Hematopoietic multipotent progenitor cell (in vitro differentiated cells): ENCODE data around the gene CLEC10A. TPM values are rescaled to one million over a fixed set of nuclear protein-coding genes. Genes with fewer than 3 reads are reported as not detected.
A peak's percentile ranks its signal among the peaks of the same experiment; 100 is the strongest.
"Not testable (repeated sequence)": the region's sequence is repeated elsewhere in the genome, so short reads cannot be mapped to it uniquely, and the experiment has no call there.

Source experiments
- DNase-seq, 3 donors: peaks; one replicate each; pipeline ENCODE4 v3.0.0-alpha.2; 2011 to 2015; ENCODE audit warnings: low read depth in 2 of 3, low spot score in 2 of 3
- total RNA-seq: library from RNA; depleted of rRNA; stranded (reverse); fragments of >200 nt; gene quantifications from one replicate; pipeline ENCODE4 v1.2.3, GENCODE V29; 2012

The CLEC10A gene
- under 0.01 TPM for total RNA-seq

GRCh38 chr17:7079581-7080455 lies at the start of gene CLEC10A:
TSS of gene CLEC10A (minus strand) at chr17:7080251. CDS start at chr17:7078812, 1,439 bp downstream.
- no peak for DNase-seq

- DNase-seq: no peak
These were observed 49.3 kb upstream of the CLEC10A start for GRCh38 chr17:7129311-7129710.

GRCh38 chr17:7128160-7128559 lies 48.1 kb upstream of the CLEC10A start:
- DNase-seq: no peak

GRCh38 chr17:7127501-7127900 lies 47.5 kb upstream of the CLEC10A start:
- not testable (repeated sequence) for DNase-seq

GRCh38 chr17:7126386-7126785 lies 46.3 kb upstream of the CLEC10A start:
- DNase-seq: not testable (repeated sequence)

GRCh38 chr17:7124923-7125322 lies 44.9 kb upstream of the CLEC10A start:
- DNase-seq: no peak

GRCh38 chr17:7123844-7124243 lies 43.8 kb upstream of the CLEC10A start:
- DNase-seq: no peak

GRCh38 chr17:7122381-7122780 lies 42.3 kb upstream of the CLEC10A start:
- DNase-seq: no peak

- not testable (repeated sequence) for DNase-seq
These were observed 40.6 kb upstream of the CLEC10A start for GRCh38 chr17:7120635-7121034.

- DNase-seq: no peak
These were observed 40.1 kb upstream of the CLEC10A start for GRCh38 chr17:7120123-7120522.

- DNase-seq: no peak
These were observed 39.3 kb upstream of the CLEC10A start for GRCh38 chr17:7119314-7119713.

- peak in 1 of 3 donors; percentile 16 for DNase-seq
These were observed 35.0 kb upstream of the CLEC10A start for GRCh38 chr17:7114875-7115614.

GRCh38 chr17:7114241-7114874 lies 34.3 kb upstream of the CLEC10A start, which contains the start of gene ASGR2:
TSS of gene ASGR2 (minus strand) at chr17:7114822. CDS start at chr17:7114240, 582 bp downstream.
- DNase-seq: no peak

- no peak for DNase-seq
These were observed 33.4 kb upstream of the CLEC10A start for GRCh38 chr17:7113273-7114071.

- DNase-seq: no peak
These were observed 32.6 kb upstream of the CLEC10A start for GRCh38 chr17:7112510-7113108.

- DNase-seq: peak in 1 of 3 donors; percentile 32
These were observed 31.9 kb upstream of the CLEC10A start for GRCh38 chr17:7111784-7112509.

GRCh38 chr17:7110617-7111306 lies 30.7 kb upstream of the CLEC10A start:
- no peak for DNase-seq

GRCh38 chr17:7109461-7110322 lies 29.6 kb upstream of the CLEC10A start:
- DNase-seq: no peak
